Activated T-cell treated with anti-CD3 and anti-CD28 coated beads for 4 hours (primary cell): ENCODE data around the gene CSF1R.

ENCODE experiments used
- DNase-seq: peaks from one replicate; pipeline ENCODE4 v3.0.0-alpha.2; 2020

The CSF1R gene

GRCh38 chr5:150085950-150086715, at the start of gene CSF1R:
TSS of gene CSF1R (minus strand) at chr5:150086554. CDS start at chr5:150086427, 127 bp downstream.
- no peak for DNase-seq

GRCh38 chr5:150135557-150136304, 49.4 kb upstream of the CSF1R start:
- no peak for DNase-seq

DNA sequence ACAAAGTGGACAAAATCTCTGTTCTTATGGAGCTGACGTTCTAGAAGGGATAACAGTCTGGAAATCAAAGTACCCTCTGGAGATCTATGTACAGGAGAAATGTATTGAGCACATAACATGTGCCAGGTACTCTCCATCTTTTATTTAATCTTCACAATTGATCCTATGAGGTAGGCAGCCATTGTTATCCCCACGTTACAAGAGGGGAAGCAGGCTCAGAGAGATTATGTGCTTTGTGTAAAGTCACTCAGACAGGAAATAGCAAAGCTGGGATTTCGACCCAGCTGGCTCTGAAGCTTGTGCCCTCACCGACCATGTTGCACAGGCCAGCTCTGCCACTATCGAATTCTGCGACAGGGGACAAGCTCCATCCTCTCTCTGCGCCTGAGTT, 47.8 kb upstream of the CSF1R start:
- no peak for DNase-seq

GRCh38 chr5:150133581-150134197, 47.3 kb upstream of the CSF1R start:
- DNase-seq, result no peak

- no peak for DNase-seq
These were observed 46.4 kb upstream of the CSF1R start for GRCh38 chr5:150132740-150133139.

DNA sequence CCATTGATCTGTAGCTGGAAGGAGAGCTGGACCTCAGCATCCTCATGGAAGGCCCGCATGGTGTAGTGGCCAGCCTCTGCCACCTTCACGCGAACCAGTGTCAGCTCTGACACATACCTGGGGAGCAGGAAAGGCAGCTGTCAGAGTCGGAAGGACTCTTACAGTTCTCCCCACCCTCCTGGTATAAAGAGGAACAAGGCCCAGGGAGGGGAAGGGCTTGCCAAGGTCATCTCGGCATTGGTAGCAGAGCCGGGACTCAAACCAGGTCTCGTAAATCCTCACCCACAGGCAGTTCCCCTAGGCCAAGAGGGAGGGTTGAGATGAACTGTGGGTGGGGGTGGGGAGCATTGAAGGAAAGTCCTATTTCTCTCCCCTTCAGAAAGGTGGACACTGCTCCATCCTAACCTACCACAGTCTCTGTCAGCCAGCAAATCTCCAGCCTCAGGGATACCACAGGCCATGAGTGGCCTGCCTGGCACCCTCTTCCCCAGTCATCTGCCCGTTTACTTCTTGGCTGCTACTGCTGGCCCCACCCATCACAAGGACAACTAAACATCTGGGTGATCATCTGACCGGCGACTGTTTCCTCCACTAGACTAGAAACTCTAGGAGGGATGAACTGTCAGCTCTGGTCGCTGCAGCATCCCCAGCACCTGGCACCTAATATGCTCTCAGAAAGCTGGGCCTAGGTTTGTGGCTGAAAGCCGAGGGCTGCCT, 45.8 kb upstream of the CSF1R start:
- no peak for DNase-seq

GRCh38 chr5:150131461-150131860, 45.1 kb upstream of the CSF1R start:
- DNase-seq, result no peak

DNA sequence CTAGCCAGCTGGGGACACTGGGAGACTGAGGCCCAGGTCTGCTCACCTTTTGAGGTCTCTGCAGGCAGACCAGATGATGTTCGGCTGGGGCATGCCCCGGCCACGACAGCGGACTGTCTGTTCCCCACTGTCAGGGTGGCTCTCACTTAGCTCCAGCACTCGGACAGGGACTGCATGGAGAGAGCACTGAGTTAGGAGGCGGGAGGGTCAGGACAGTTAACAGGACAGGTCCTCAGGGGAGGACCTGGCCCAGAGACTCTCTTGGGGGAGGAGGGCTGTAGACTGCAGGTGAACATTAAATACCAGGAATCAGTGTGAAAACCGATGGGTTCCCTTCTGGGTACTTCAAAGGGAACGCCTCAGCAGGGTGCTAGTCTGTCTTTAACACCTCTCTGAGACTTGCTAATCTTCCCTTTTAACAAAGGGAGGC, 44.2 kb upstream of the CSF1R start:
- DNase-seq, result no peak

DNA sequence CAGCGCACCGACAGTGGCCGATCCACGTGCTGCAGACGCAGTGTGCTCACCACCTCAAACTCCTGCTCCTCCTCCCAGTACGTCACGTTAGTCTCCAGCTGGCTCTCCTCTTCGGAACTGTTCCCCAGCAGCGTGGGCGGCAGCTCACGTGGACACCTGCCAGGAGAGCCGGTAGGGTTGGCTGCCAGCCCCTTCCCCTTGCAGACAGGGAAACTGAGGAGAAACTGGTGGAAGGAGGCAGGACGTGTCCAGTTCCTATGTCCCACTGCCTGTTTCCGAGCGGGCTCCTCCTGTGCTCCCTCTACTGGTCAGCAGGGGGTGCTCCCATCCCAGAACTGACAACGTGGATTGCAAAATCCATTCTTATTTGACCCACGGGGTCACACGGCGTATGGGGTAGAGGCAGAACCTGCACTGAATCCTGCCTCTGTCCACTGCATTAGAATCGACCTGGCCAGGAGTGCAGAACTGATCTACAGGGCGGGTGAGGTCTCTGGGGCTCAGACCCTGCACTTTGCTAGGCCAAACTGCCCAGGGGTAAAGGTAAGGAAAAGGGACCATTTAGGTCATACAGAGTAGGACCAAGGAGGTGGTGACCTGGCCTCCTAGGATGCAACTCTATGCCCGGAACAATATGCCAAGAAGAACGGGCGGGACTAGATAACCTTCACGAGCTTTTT, 43.6 kb upstream of the CSF1R start:
- peak; percentile 6 for DNase-seq

- no peak for DNase-seq
These were observed 43.1 kb upstream of the CSF1R start for GRCh38 chr5:150129454-150129812.

- no peak for DNase-seq
These were observed 40.5 kb upstream of the CSF1R start for GRCh38 chr5:150126921-150127265.

DNA sequence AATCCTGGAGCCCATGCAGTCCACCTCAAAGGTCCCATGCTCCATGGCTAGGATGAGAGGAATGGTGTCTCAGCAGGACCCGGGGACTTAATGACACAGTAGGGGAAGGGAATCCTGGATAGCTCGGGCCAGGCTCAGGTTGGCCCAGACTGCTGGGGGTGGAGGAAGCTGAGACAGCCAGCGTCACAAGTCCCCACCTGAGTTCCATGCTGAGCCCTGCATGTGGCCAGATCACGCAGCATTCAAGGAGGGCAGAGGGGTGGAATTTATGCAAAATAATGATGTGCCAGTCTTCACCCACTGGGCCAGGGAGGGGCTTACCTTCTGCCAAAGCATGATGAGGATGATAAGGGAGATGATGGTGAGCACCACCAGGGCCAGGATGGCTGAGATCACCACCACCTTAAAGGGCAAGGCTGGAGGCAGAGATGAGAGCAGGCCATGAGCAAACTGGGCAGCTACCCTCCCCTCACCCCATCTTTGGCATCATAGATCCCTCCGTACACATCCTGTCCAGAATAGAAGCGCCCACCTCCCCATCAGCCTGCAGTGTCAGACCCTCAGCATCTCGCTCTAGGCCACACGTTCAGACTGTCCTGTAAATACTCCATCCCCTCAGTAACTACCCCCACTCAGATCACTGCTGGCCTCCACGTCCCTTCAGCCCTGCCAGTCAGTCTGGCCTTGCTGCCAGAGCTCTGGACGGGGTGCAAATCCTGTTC, 40.0 kb upstream of the CSF1R start:
- no peak for DNase-seq

GRCh38 chr5:150125334-150125733, 39.0 kb upstream of the CSF1R start:
- no peak for DNase-seq

DNA sequence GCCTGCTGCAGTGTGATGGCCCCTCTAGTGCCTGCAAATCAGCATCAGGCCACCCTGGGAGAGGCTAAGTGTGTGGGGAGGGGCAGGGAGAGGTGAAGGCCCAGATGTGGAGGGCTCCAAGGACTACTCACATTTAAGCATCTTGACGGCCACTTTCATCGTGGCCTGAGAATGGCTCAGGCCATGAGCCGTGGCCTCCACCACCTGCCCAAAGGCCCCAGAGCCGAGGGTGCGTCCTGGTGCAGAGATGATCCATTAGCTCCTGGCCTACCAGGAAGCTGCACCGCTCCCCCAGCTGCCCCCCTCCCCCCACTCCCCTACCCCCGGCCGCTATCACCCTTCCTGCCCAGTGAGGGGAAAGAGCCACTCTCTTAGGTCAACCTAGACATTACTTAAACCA, 38.2 kb upstream of the CSF1R start:
- DNase-seq, result no peak

GRCh38 chr5:150124111-150124557, 37.8 kb upstream of the CSF1R start:
- no peak for DNase-seq

DNA sequence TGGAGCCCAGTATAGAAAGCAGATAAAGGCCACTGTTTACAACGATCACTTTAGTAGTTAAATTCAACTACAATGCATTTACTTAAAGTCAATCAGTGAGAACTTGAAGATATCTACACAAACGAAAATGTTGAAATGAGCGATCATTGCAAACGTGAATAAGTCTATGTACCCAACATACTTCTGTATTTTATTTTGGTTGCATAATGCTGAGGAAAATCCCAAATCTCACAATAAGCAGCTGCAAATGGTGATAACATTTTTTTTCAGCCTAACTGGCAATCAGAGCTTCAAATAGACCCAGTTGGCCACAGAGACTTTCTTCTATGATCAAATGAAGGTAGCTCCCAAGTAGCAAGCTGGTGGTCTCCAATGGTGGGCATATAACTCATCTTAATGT, 37.2 kb upstream of the CSF1R start:
- DNase-seq, result no peak

DNA sequence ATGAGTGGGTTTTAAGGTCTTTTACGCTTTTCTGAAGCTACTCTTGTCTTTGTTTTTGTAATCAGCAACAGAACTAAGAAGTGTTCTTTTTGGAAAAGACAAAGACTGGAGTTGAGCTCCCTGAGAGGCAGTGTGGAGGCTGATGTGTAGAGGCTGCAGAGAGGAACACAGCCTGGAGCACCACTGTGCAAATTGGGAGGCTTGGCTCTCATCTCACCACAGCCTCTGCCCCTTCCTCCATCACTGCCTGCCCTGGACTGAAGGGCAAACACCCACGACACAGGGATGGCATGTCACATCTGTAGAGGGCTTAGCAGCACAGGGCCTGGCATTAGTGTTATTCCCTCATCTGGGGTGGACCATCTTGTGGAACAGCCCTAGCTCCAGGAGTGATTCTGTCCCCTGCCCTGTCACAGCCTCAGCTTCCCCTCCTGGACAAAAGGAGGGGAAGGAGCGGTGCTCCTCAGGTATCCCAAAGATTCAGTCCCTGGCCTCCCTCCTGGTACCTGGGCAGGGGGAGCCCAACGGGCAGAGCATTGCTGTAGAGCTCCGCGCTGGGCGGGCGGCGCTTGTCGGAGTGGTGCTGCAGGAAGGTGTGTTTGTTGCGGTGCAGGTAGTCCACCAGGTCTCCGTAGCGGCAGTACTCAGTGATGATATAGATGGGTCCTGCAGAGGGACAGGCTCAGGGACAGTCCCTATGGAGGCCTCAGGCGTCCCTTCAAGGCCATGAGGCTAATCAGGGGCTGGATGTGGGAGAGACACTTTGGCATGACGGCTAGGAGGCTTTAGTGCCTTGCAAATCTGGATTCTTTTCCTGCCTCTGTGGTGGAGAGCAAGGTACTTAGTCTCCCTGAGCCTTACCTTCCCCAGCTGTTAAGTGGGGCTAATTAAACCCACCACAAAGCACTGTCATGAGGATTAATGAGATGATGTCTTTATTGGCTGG, 36.5 kb upstream of the CSF1R start:
- no peak for DNase-seq

DNA sequence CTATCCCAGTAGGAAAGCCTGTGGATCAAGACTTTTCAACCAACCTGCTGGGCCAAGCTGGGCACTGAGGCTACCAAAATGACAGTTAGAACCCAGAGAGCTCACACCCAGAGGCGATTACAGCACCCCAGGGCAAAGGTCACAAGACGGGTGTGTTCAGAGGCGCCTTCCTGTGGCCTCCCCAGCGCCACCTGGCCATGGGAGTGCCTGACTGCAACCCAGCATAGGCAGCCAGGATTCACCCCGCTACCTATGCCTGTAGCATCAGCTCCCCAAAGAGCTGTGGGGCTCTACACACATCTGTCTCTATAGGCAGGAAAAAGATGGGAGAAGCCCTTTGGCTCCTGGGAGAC, 35.8 kb upstream of the CSF1R start:
- no peak for DNase-seq

- no peak for DNase-seq
These were observed 35.2 kb upstream of the CSF1R start for GRCh38 chr5:150121448-150122157.
